AG04450 (cell line): Measurements from ENCODE around the gene PLA2G4E. TPM values are rescaled to one million over a fixed set of nuclear protein-coding genes. Genes with fewer than 3 reads are reported as not detected.

Experiments
- CTCF ChIA-PET: fragments of 300-600, 350-600 bp; formaldehyde crosslinking; extraction: SDS; loops from one replicate; lab custom pipeline; 2022; ENCODE audit warnings: antibody characterized with exemption, inconsistent platforms; lab: Charles Lee
- POLR2A ChIA-PET: fragments of 350-600 bp; formaldehyde crosslinking; extraction: SDS; loops from one replicate; lab custom pipeline; 2021; ENCODE audit warnings: antibody characterized with exemption, inconsistent platforms; lab: Yijun Ruan, JAX
- DNase-seq: peaks from one replicate; pipeline ENCODE4 v3.0.0-alpha.2; 2011; ENCODE audit warnings: low read depth, low spot score
- H3K27ac ChIP-seq: one replicate; pipeline ENCODE4 v1.5.1; 2012; ENCODE audit warnings: low read depth, low read length, control low read depth
- H3K27me3 ChIP-seq: one replicate; pipeline ENCODE4 v1.6.0; 2012; ENCODE audit warnings: low read length; ENCODE audit not compliant: control insufficient read depth, insufficient read depth
- H3K4me3 ChIP-seq: 2 replicates; pipeline ENCODE4 v1.5.1; 2011; ENCODE audit warnings: mild to moderate bottlenecking, low read depth, low read length, control low read depth
- H3K9me3 ChIP-seq: 2 replicates; pipeline ENCODE4 v1.5.1; 2012; ENCODE audit warnings: low read length; ENCODE audit not compliant: control insufficient read depth, insufficient read depth
- CTCF ChIP-seq: IDR thresholded peaks from 2 replicates; pipeline ENCODE4 v1.5.1; 2011; ENCODE audit warnings: low read depth, low read length, control low read depth, inconsistent platforms
- polyA plus RNA-seq: library from polyadenylated mRNA; depleted of rRNA; stranded (reverse); fragments of >200 nt; gene quantifications from 2 replicates; pipeline ENCODE4 v1.2.3, GENCODE V29; 2011

Gene PLA2G4E
- polyA plus RNA-seq, 1 experiment: not detected

DNA sequence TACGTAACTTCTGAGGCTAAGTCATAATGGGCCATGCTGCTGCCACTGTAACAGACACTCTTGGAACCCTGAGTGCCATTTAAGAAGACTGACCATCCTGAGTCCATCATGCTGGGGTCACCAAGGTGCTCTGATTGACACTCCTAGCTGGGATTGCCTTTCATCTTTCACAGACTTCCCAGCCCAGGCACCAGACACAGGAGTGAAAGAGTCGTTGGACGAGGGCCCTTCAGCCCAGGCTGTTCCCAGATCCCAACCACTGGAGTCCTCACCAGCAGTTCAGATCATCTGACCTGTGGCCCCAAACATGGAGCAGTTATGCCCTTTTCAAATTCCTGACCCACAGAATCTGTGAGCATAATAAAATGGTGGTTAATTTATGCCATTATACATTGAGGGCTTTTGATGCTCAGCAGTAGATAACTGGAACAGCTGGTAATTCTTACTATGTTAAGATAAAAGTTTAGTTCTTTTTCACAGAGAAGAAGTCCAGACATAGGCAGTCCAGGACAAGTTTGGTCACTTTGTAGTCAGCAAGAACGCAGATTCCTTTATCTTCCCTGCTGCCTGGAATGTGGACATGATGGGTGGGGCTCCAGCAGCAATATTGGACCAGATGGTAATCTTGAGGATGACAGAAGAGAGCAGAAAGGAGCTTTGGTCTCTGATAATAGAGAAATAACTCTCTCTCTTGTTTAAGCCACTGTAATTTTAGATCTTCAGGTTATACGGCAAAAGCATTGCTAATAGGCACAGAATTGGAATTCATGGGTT is 41.2 kb downstream of the PLA2G4E start:
- H3K4me3 ChIP-seq: no peak overlapping the region
- H3K9me3 ChIP-seq: no peaks in the 10 kb centered on the region
- no peak overlapping the region for H3K27ac ChIP-seq
- no peak for DNase-seq
- no peak for TF ChIP-seq CTCF
- H3K27me3 ChIP-seq: peaks cover 18% of the 10 kb centered on the region
- ChIA-PET CTCF (interaction anchor here (1.5 to 1.6 kb wide), 2 partner anchors 9 to 105 kb away, joined by 5 to 9 read pairs; no protein-coding TSS in a partner anchor), POLR2A (interaction anchor here (0.6 kb wide), 1 partner anchor 126 kb away, joined by 3 read pairs; no protein-coding TSS in a partner anchor)

DNA sequence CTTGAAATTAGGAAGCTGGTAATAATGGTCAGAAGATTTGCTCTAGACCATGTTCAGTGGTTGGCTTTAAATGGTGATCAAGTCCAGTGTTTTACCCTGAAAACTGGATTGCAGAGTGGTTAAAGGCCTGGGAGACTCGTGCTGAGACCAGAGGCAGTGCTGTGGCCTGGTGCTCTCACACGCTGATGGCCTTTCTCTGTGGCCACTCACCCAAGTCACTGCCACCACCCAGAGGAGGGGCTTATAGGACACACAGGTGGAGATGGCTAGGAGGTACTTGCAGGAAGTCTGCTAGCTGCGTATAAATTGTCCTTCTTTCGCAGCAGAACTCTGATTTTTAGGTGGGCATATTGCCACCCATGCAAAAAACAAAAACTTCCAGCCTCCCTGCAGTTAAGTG is 42.3 kb downstream of the PLA2G4E start:
- Histone ChIP-seq H3K9me3 (no peaks in the 10 kb centered on the region), H3K27me3 (peaks cover 14% of the 10 kb centered on the region), H3K4me3 (no peak overlapping the region), H3K27ac (no peak overlapping the region)
- TF ChIP-seq CTCF: no peak
- POLR2A ChIA-PET: no interaction called here
- no peak for DNase-seq
- CTCF ChIA-PET: interaction anchor here (1.6 kb wide), 1 partner anchor 10 kb away, joined by 9 read pairs; no protein-coding TSS in a partner anchor

DNA sequence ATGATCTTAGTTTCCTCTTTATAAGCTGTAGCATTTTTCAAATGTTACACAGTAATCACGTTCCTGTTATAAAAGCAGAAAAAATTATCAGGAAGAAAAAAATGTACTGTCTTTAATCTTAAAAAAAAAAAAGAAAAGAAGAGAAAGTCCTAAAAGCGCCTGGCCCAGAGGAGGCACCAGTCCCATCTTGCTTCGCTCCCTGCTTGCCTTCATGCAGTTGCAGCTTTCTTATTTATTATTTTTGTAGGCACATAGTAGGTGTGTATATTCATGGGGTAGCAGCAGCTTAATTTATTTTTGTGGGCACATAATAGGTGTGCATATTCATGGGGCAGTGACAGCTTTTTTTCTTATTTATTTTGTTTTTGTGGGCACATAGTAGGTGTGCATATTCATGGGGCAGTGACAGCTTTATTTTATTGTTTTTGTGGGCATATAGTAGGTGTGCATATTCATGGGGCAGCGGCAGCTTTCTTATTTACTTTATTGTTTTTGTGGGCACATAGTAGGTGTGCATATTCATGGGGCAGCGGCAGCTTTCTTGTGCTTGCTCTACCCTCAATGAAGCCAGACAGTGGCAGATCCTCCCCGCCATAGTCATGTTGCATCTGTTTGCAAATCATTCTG is 43.0 kb downstream of the PLA2G4E start:
- no peak for DNase-seq

GRCh38 chr15:41975669-41976068 is 45.2 kb downstream of the PLA2G4E start:
- H3K27ac ChIP-seq: no peak overlapping the region
- peaks cover 14% of the 10 kb centered on the region for H3K27me3 ChIP-seq
- no peak overlapping the region for H3K4me3 ChIP-seq
- TF ChIP-seq CTCF: no peak
- CTCF ChIA-PET: no interaction called here
- POLR2A ChIA-PET: no interaction called here
- no peak for DNase-seq
- H3K9me3 ChIP-seq: no peaks in the 10 kb centered on the region

More for the DNA sequence above, 43.0 kb downstream of the PLA2G4E start:
- CTCF ChIA-PET: interaction anchor here (0.5 to 0.8 kb wide), 3 partner anchors 8 to 168 kb away, joined by 3 to 5 read pairs (median 3); no protein-coding TSS in a partner anchor
- Histone ChIP-seq H3K27ac (no peak overlapping the region), H3K4me3 (no peak overlapping the region), H3K9me3 (no peaks in the 10 kb centered on the region), H3K27me3 (peaks cover 14% of the 10 kb centered on the region)
- TF ChIP-seq CTCF: no peak
- POLR2A ChIA-PET: no interaction called here

DNA sequence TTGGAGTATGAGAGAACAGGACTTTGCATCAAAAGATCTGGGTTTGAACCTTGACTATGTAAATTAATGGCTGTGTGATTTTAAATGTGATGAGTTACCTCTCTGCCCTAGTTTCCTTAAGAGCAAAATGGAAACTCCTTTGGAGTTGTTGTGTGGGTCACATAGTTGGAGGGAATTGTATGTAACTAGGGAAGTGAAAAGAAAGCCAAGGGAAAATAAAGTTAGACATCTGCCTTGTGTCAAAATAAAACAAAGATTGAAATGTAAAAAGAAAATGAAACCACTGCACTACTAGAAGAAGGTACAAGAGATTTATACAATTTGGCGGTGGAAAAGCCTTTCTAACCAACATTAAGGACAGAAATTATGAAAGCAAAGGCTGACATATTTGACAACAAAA is 46.8 kb downstream of the PLA2G4E start:
- H3K27me3 ChIP-seq: peaks cover 14% of the 10 kb centered on the region
- no peak for DNase-seq
- TF ChIP-seq CTCF: no peak
- no peak overlapping the region for H3K4me3 ChIP-seq
- no peak overlapping the region for H3K27ac ChIP-seq
- CTCF ChIA-PET: no interaction called here
- no peaks in the 10 kb centered on the region for H3K9me3 ChIP-seq
- POLR2A ChIA-PET: no interaction called here
